ENCODE data around the gene LTB4R2. TPM values are rescaled to one million over a fixed set of nuclear protein-coding genes. Genes with fewer than 3 reads are reported as not detected.

The LTB4R2 gene
- total and polyA plus RNA-seq, 2 donors (not counting 3 experiments of a cell fraction or from before 2014, with no cell fraction given) = 5.5 to 13.1 TPM

DNA sequence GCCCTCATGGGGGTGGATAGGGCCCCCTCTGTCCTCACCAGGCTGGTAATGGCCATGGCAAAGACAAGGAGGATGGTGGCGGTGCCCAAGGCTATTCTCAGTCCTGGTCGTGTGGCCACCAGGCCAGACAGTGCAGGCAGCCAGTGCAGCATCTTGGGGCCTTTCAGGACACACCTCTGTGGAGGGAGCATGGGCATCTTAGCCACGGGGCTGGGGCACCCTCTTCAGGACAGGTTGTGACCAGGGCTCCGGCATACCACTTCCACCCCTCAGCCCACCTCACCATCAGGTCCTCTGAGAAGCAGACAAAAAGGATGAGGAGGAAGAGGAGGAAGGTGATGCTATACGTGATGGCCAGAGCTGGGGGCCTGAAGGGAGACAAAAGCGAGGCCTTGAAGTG lies 14.1 kb downstream of the LTB4R2 start:
- Histone ChIP-seq H2AFZ (ENCODE audit: low read depth, low read length) (no peak overlapping the region), H3K9me3 (replicated peaks; ENCODE audit: control insufficient read depth, insufficient read depth, low read length) (no peaks in the 10 kb centered on the region), H3K36me3 (ENCODE audit: control insufficient read depth in 2 of 2, extremely low read depth in 1 of 2, insufficient read depth in 2 of 2, low read length in 2 of 2) (peaks cover 0 to 18% of the 10 kb centered on the region in 2 experiments), H3K9ac (replicated peaks; ENCODE audit: extremely low read depth, insufficient read depth, low read length) (no peak overlapping the region), H3K4me3 (replicated peaks in 1 of 3; ENCODE audit: insufficient read depth in 1 of 3, low read depth in 1 of 3, low read length in 3 of 3) (no peak overlapping the region), H3K9me1 (replicated peaks; ENCODE audit: control insufficient read depth, extremely low read depth, insufficient read depth, low read length) (no peaks in the 10 kb centered on the region), H3K27me3 (ENCODE audit: control insufficient read depth in 2 of 2, insufficient read depth in 2 of 2, low read length in 2 of 2) (no peaks in the 10 kb centered on the region), H3K27ac (ENCODE audit: insufficient read depth, low read depth, low read length) (no peak overlapping the region), H3K4me2 (ENCODE audit: insufficient read depth, low read length) (no peak overlapping the region), H3K4me1 (ENCODE audit: control insufficient read depth, extremely low read depth, insufficient read depth, low read length) (peaks cover 5% of the 10 kb centered on the region), H4K20me1 (replicated peaks; ENCODE audit: control insufficient read depth, extremely low read depth, insufficient read depth, low read length) (no peaks in the 10 kb centered on the region), H3K79me2 (ENCODE audit: control insufficient read depth, insufficient read depth, low read length) (no peaks in the 10 kb centered on the region)
- ChIA-PET CTCF (interaction anchor here (4.4 to 20.1 kb wide), 3 partner anchors 10 to 110 kb away, joined by 14 to 811 read pairs (median 23); partner anchors contain the start of genes CBLN3, CIDEB and KHNYN), POLR2A (no interaction called here)
- DNase-seq (ENCODE audit: low read depth, low spot score) = no peak
- intact Hi-C loops (cut with micrococcal nuclease) (no loop called here), dilution Hi-C loops (cut with MboI; ENCODE audit: extremely low pct_ligation_motif_present, low sequenced_read_pairs) (no loop called here)
- no peak for TF ChIP-seq GATA2 (IDR thresholded peaks at IDR 0.05; ENCODE audit: insufficient read depth, insufficient read length, low read depth, low read length)
- TF ChIP-seq EZH2 (IDR thresholded peaks at IDR 0.05; ENCODE audit: borderline replicate concordance, low read depth, low read length, severe bottlenecking) = no peak
- TF ChIP-seq CTCF (IDR thresholded peaks at IDR 0.05; ENCODE audit: extremely low read depth in 1 of 2, insufficient read depth in 1 of 2, low read depth in 1 of 2, low read length in 2 of 2) = no peak
- TF ChIP-seq JUN (IDR thresholded peaks at IDR 0.05; ENCODE audit: borderline replicate concordance, insufficient read depth, insufficient read length, low read depth) = no peak
- no peak for TF ChIP-seq MAX (IDR thresholded peaks at IDR 0.05; ENCODE audit: insufficient read depth, insufficient read length)
- no peak for TF ChIP-seq MYC (IDR thresholded peaks at IDR 0.05; ENCODE audit: low read depth, low read length)
- TF ChIP-seq POLR2A (IDR thresholded peaks at IDR 0.05; ENCODE audit: low read depth, low read length) = no peak
- TF ChIP-seq POLR2AphosphoS5 (IDR thresholded peaks at IDR 0.05; ENCODE audit: insufficient read depth, low read depth, low read length) = no peak
- no peak for TF ChIP-seq FOS (IDR thresholded peaks at IDR 0.05; ENCODE audit: borderline replicate concordance, insufficient read depth, low read length)
- no TSS peak for BruUV-seq (replicated peaks)
- FAIRE-seq = no peak

All from endothelial cell of umbilical vein (primary cell).